22Rv1 (cell line): Measurements from ENCODE around the gene TMEM178B.

Source experiments
- H3K27ac ChIP-seq: fragments of 450-650 bp; 2 replicates; pipeline ENCODE4 v1.5.1; 2017
- ZFX ChIP-seq: fragments of 450-650 bp; IDR thresholded peaks from 2 replicates; pipeline ENCODE4 v1.6.1; 2017; ENCODE audit warnings: antibody characterized with exemption, borderline replicate concordance
- TF ChIP-seq, protein P1 (sequence below): fragments of 450-650 bp; IDR thresholded peaks from 2 replicates; pipeline ENCODE4 v1.5.1; 2017; ENCODE audit warnings: mild to moderate bottlenecking

The TMEM178B gene

GRCh38 chr7:141232286-141233051 lies 158.6 kb downstream of the TMEM178B start:
- H3K27ac ChIP-seq, result no peak overlapping the region

DNA sequence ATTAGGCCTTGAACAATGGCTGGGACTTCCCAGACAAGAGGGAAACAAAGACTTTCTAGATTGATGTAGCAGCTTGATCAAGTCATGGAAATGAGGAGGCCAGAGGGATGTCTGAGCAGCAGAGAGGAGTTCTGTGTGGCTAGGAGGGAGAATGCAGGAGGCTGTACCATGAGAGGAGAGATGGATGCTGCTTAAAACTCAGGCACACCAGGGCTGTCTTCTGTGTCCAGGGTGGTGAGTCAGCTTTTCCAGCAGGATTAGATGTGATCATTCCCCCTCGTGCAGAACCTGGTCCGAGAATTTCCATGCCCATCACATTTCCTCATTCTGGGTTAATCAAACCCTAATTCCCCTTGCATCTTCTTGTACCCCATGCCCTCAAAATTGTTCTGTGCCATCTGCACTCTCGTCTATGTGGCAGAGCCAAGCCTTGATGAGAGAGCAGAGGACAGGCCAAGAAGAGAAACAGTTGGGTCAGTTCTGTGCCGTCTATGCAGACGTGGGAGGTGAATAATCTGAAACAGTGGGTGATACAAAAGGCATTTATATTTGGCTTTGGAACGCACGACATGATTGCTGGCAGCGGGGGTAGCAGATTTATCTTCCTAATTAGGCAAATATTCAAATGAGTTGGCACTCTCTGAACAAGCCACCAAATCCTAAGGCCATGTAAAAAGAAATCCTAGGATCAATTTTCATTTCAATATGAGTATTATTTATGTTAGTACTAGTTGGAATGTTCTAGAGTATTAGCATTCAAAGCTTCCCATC lies 160.7 kb downstream of the TMEM178B start:
- no peak overlapping the region for H3K27ac ChIP-seq
- TF ChIP-seq, protein P1, sequence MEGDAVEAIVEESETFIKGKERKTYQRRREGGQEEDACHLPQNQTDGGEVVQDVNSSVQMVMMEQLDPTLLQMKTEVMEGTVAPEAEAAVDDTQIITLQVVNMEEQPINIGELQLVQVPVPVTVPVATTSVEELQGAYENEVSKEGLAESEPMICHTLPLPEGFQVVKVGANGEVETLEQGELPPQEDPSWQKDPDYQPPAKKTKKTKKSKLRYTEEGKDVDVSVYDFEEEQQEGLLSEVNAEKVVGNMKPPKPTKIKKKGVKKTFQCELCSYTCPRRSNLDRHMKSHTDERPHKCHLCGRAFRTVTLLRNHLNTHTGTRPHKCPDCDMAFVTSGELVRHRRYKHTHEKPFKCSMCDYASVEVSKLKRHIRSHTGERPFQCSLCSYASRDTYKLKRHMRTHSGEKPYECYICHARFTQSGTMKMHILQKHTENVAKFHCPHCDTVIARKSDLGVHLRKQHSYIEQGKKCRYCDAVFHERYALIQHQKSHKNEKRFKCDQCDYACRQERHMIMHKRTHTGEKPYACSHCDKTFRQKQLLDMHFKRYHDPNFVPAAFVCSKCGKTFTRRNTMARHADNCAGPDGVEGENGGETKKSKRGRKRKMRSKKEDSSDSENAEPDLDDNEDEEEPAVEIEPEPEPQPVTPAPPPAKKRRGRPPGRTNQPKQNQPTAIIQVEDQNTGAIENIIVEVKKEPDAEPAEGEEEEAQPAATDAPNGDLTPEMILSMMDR, result no peak
- TF ChIP-seq ZFX, result no peak

More at GRCh38 chr7:141232286-141233051, 158.6 kb downstream of the TMEM178B start:
- no peak for TF ChIP-seq ZFX
- TF ChIP-seq, protein P1, result no peak

- TF ChIP-seq, protein P1, result no peak
- TF ChIP-seq ZFX, result no peak
- no peak overlapping the region for H3K27ac ChIP-seq
Measured at GRCh38 chr7:141235656-141236055, 161.8 kb downstream of the TMEM178B start.

DNA sequence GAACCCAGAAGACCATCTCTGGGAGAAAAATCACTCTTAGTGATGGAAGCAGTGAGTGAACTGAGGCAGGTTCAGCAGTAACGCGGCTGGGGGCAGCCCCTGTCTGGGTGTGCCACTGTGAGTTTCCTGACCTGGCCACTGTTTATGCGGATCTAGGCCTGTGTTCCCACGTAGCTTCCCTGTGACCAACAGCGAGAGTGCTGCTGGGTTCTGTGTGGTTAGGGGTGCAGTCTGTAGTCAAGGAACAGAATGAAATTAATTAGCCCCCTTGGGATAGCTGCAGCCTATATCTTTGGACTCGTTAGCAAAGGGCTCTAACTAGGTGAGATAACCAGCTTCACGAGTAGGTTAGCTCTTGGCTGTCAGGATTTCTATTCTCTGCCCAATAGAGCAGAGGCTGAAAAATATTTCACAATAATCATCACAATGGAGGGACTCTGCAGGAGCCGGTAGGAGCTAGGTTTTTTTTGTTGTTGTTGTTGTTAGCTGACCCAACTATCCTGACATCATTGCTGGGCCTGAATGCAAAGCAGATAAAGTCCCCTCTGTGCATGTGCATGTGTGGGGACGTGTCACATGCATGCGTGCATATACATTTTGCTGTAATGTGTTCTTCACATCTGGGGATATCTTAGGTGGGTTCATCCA lies 164.9 kb downstream of the TMEM178B start:
- no peak overlapping the region for H3K27ac ChIP-seq
- TF ChIP-seq, protein P1, result no peak
- no peak for TF ChIP-seq ZFX

DNA sequence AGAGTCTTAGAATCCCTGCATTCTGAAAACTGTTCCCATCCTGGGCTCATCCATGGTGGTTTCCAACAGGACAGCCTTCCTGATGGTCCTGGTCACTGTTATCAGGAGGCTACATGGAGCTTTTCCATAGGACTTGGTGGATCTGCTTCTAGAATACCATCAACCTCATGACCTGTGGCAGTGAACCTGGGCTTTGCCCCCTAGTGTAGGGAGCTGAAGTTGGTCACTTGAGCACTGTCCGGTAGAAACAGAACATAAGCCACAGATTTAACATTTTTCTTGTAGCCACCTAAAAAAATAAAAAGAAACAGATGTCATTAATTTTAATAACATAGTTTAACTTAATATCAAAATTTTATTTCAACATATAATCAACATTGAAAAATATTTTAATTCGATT lies 165.8 kb downstream of the TMEM178B start:
- H3K27ac ChIP-seq, result no peak overlapping the region
- no peak for TF ChIP-seq ZFX
- TF ChIP-seq, protein P1, result no peak

DNA sequence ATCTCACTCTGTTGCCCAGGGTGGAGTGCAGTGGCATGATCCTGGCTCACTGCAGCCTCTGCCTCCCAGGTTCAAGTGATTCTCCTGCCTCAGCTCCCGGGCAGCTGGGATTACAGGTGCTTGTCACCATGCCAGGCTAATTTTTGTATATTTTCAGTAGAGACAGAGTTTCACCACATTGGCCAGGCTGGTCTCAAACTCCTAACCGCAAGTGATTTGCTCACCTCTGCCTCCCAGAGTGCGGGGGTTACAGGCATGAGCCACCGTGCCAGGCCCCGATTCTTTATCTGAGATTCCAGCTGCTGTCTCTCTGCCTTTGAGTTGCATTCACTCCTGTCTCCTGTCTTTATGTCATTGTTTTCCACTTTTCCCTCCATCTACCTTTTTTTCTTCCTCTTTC lies 168.7 kb downstream of the TMEM178B start:
- H3K27ac ChIP-seq, result no peak overlapping the region
- TF ChIP-seq, protein P1, result no peak
- no peak for TF ChIP-seq ZFX
